H1 (cell line): ENCODE results near the gene WDR45. TPM values are rescaled to one million over a fixed set of nuclear protein-coding genes. Genes with fewer than 3 reads are reported as not detected.

Experiments used
- BACH1 ChIP-seq: IDR thresholded peaks from 2 replicates; pipeline ENCODE4 v1.6.1; 2012; ENCODE audit warnings: low read length, improper control_type of control experiment
- BCL11A ChIP-seq, 2 experiments: IDR thresholded peaks; one replicate each; pipeline ENCODE4 v1.6.1; 2011; ENCODE audit warnings: low read depth in 2 of 2, low read length in 2 of 2, mild to moderate bottlenecking in 2 of 2
- CBX8 ChIP-seq: fragments of 300-800, 300-1000 bp; sonication (generic); IDR thresholded peaks from 2 replicates; pipeline ENCODE4 v1.7.1; 2016; ENCODE audit warnings: low read depth, low read length, borderline replicate concordance
- CEBPB ChIP-seq: IDR thresholded peaks from 2 replicates; pipeline ENCODE4 v1.6.1; 2012; ENCODE audit warnings: low read depth, low read length
- CHD7 ChIP-seq: fragments of 300-600 bp; sonication (generic); IDR thresholded peaks from 2 replicates; pipeline ENCODE4 v1.7.1; 2012; ENCODE audit warnings: low read length, moderate library complexity, mild to moderate bottlenecking, inconsistent platforms; ENCODE audit not compliant: insufficient replicate concordance
- HDAC2 ChIP-seq, 2 experiments: fragments of 300-600 bp in 1 of 2; sonication (generic) in 1 of 2; IDR thresholded peaks; 2 replicates each; pipeline ENCODE4 v1.6.1; 2011 to 2012; ENCODE audit warnings: low read depth in 2 of 2, low read length in 2 of 2, mild to moderate bottlenecking in 2 of 2, moderate library complexity in 2 of 2, borderline replicate concordance in 1 of 2, inconsistent platforms in 1 of 2
- KDM1A ChIP-seq: fragments of 200-600, 300-600 bp; sonication (generic); IDR thresholded peaks from 2 replicates; pipeline ENCODE4 v1.7.1; 2016; ENCODE audit warnings: mild to moderate bottlenecking, low read length, borderline replicate concordance
- KDM5A ChIP-seq: fragments of 200-600 bp; IDR thresholded peaks from 2 replicates; pipeline ENCODE4 v1.7.1; 2012; ENCODE audit warnings: mild to moderate bottlenecking, low read length, inconsistent platforms, mixed read lengths
- POU5F1 ChIP-seq: IDR thresholded peaks from 2 replicates; pipeline ENCODE4 v1.6.1; 2011; ENCODE audit warnings: low read depth, mild to moderate bottlenecking, low read length, moderate library complexity
- TBP ChIP-seq: IDR thresholded peaks from 2 replicates; pipeline ENCODE4 v1.6.1; 2011; ENCODE audit warnings: low read depth, low read length, improper control_type of control experiment
- TCF12 ChIP-seq: IDR thresholded peaks from 2 replicates; pipeline ENCODE4 v1.6.1; 2011; ENCODE audit warnings: low read depth, mild to moderate bottlenecking, low read length
- YY1 ChIP-seq: IDR thresholded peaks from 2 replicates; pipeline ENCODE4 v1.6.1; 2011; ENCODE audit warnings: low read depth, mild to moderate bottlenecking, low read length
- ZNF274 ChIP-seq: IDR thresholded peaks from 2 replicates; pipeline ENCODE4 v1.7.0; 2012; ENCODE audit warnings: low read length, borderline replicate concordance; ENCODE audit errors: extremely low read depth
- polyA plus RNA-seq, 7 experiments: library from polyadenylated mRNA; depleted of rRNA in 3 of 7; stranded (reverse) in 5 of 7; unstranded in 2 of 7; fragments of >200 nt in 5 of 7; fragments of 200-250 nt in 2 of 7; gene quantifications; 1 replicate in 5 of 7; 2 replicates in 1 of 7; 4 replicates in 1 of 7; pipeline versions ENCODE4 v1.2.1 to v1.2.3, GENCODE V29; 2011 to 2013; ENCODE audit warnings: missing spikeins in 2 of 7, mixed read lengths in 2 of 7
- total RNA-seq: library from RNA; stranded (reverse); fragmentation: NEBNext Ultra II Directional; extraction: Animal tissue kit (Norgen Biotek cat#: 25700); gene quantifications from 2 replicates; pipeline ENCODE4 v1.2.1, GENCODE V29; 2021

The WDR45 gene
- total and polyA plus RNA-seq, 2 of the 8 experiments (the other 6 are each of a cell fraction or from before 2014, with no cell fraction given): 27.9 to 49.7 TPM

- TF ChIP-seq CHD7 (no peak), KDM1A (no peak), BACH1 (no peak), BCL11A (IDR thresholded peaks at IDR 0.05; ENCODE audit: low read depth in 2 of 2, low read length in 2 of 2) (no peak), CEBPB (no peak), TBP (no peak), TCF12 (no peak), YY1 (no peak), HDAC2 (IDR thresholded peaks at IDR 0.05; ENCODE audit: borderline replicate concordance in 1 of 2, low read depth in 2 of 2, low read length in 2 of 2) (no peak), KDM5A (no peak), ZNF274 (no peak), CBX8 (no peak), POU5F1 (no peak)
These were observed 42.8 kb upstream of the WDR45 start (continued) for GRCh38 chrX:49122499-49122898.
